ENCODE measurements around the gene KLHL8. TPM values are rescaled to one million over a fixed set of nuclear protein-coding genes. Genes with fewer than 3 reads are reported as not detected.

Gene KLHL8
- total RNA-seq, 1 donor: 14.2 TPM

GRCh38 chr4:87130985-87131703 is 89.3 kb downstream of the KLHL8 start:
- no peak overlapping the region for H3K4me3 ChIP-seq (ENCODE audit: low read depth, low read length)
- DNase-seq (ENCODE audit: low read depth): no peak
- no peak for TF ChIP-seq CTCF (IDR thresholded peaks at IDR 0.05; ENCODE audit: insufficient read depth, low read depth, low read length)

GRCh38 chr4:87129681-87130080 is 90.7 kb downstream of the KLHL8 start:
- H3K4me3 ChIP-seq (ENCODE audit: low read depth, low read length): no peak overlapping the region
- no peak for TF ChIP-seq CTCF (IDR thresholded peaks at IDR 0.05; ENCODE audit: insufficient read depth, low read depth, low read length)
- no peak for DNase-seq (ENCODE audit: low read depth)

GRCh38 chr4:87128006-87128705 is 92.3 kb downstream of the KLHL8 start:
- TF ChIP-seq CTCF (IDR thresholded peaks at IDR 0.05; ENCODE audit: insufficient read depth, low read depth, low read length): no peak
- no peak overlapping the region for H3K4me3 ChIP-seq (ENCODE audit: low read depth, low read length)
- peak; percentile 92 for DNase-seq (ENCODE audit: low read depth)

GRCh38 chr4:87126056-87126455 is 94.4 kb downstream of the KLHL8 start:
- TF ChIP-seq CTCF (IDR thresholded peaks at IDR 0.05; ENCODE audit: insufficient read depth, low read depth, low read length): no peak
- no peak overlapping the region for H3K4me3 ChIP-seq (ENCODE audit: low read depth, low read length)
- DNase-seq (ENCODE audit: low read depth): no peak

- DNase-seq (ENCODE audit: low read depth): peak; percentile 44
- no peak overlapping the region for H3K4me3 ChIP-seq (ENCODE audit: low read depth, low read length)
- no peak for TF ChIP-seq CTCF (IDR thresholded peaks at IDR 0.05; ENCODE audit: insufficient read depth, low read depth, low read length)
These were observed 98.2 kb downstream of the KLHL8 start for GRCh38 chr4:87122252-87122651.

GRCh38 chr4:87121341-87122065 is 98.9 kb downstream of the KLHL8 start:
- no peak for DNase-seq (ENCODE audit: low read depth)
- H3K4me3 ChIP-seq (ENCODE audit: low read depth, low read length): no peak overlapping the region
- no peak for TF ChIP-seq CTCF (IDR thresholded peaks at IDR 0.05; ENCODE audit: insufficient read depth, low read depth, low read length)
